ENCODE results near the gene METTL1. TPM values are rescaled to one million over a fixed set of nuclear protein-coding genes. Genes with fewer than 3 reads are reported as not detected.

The METTL1 gene
- total and polyA plus RNA-seq, 11 donors: 0.95 to 28.5 (median 7.9) TPM

- no peak overlapping the region for H3K27ac ChIP-seq
- TF ChIP-seq CTCF (IDR thresholded peaks at IDR 0.05): peak in 7 of 12 donors; percentile 7 to 49 (median 31)
- no peak for TF ChIP-seq POLR2A (IDR thresholded peaks at IDR 0.05)
- peaks cover 9 to 47% (median 37%) of the 10 kb centered on the region in 9 donors for H3K27me3 ChIP-seq
- DNase-seq: peak in 1 of 5 donors; percentile 75
- intact Hi-C loops (cut with DNase I): no loop called here
- peak in 3 of 4 donors; percentile 33 to 57 (median 35) for ATAC-seq
- H3K9me3 ChIP-seq: no peaks in the 10 kb centered on the region
- 0 to 2% (median 1%) methylated on average over 4 to 60 of the region's 60 CpGs for WGBS, 4 donors
- peaks cover 10 to 35% (median 25%) of the 10 kb centered on the region in 12 donors for H3K4me1 ChIP-seq
- peak overlapping the region; percentile 3 to 61 (median 38) for H3K4me3 ChIP-seq
- peaks cover 0 to 18% (median 4%) of the 10 kb centered on the region in 9 donors for H3K36me3 ChIP-seq
These were observed 6.8 kb downstream of the METTL1 start for GRCh38 chr12:57765003-57765697.

GRCh38 chr12:57764662-57765002, 7.3 kb downstream of the METTL1 start:
- intact Hi-C loops (cut with DNase I): no loop called here
- 17 to 31% (median 17%) methylated on average over 10 to 17 of the region's 17 CpGs for WGBS, 4 donors

GRCh38 chr12:57763881-57764661, 7.8 kb downstream of the METTL1 start:
- no peaks in the 10 kb centered on the region for H3K9me3 ChIP-seq
- H3K4me3 ChIP-seq: peak overlapping the region in 1 of 12 donors; percentile 61
- peaks cover 9 to 47% (median 37%) of the 10 kb centered on the region in 9 donors for H3K27me3 ChIP-seq
- ATAC-seq (no peak), DNase-seq (no peak)
- 69 to 80% (median 72%) methylated on average over 6 of the region's 6 CpGs for WGBS, 4 donors
- peaks cover 10 to 35% (median 25%) of the 10 kb centered on the region in 12 donors for H3K4me1 ChIP-seq
- TF ChIP-seq POLR2A (IDR thresholded peaks at IDR 0.05): no peak
- TF ChIP-seq CTCF (IDR thresholded peaks at IDR 0.05): no peak
- H3K27ac ChIP-seq: no peak overlapping the region
- intact Hi-C loops (cut with DNase I): no loop called here
- peaks cover 0 to 10% (median 3%) of the 10 kb centered on the region in 9 donors for H3K36me3 ChIP-seq

More at GRCh38 chr12:57764662-57765002, 7.3 kb downstream of the METTL1 start:
- H3K36me3 ChIP-seq: peaks cover 0 to 13% (median under 1%) of the 10 kb centered on the region in 9 donors
- peaks cover 9 to 47% (median 37%) of the 10 kb centered on the region in 9 donors for H3K27me3 ChIP-seq
- H3K27ac ChIP-seq: no peak overlapping the region
- DNase-seq (no peak), ATAC-seq (no peak)
- peaks cover 10 to 35% (median 25%) of the 10 kb centered on the region in 12 donors for H3K4me1 ChIP-seq
- no peaks in the 10 kb centered on the region for H3K9me3 ChIP-seq
- no peak for TF ChIP-seq POLR2A (IDR thresholded peaks at IDR 0.05)
- no peak for TF ChIP-seq CTCF (IDR thresholded peaks at IDR 0.05)
- peak overlapping the region in 11 of 12 donors; percentile 3 to 61 (median 38) for H3K4me3 ChIP-seq

- ATAC-seq (no peak), DNase-seq (no peak)
- TF ChIP-seq POLR2A (IDR thresholded peaks at IDR 0.05): no peak
- no peak for TF ChIP-seq CTCF (IDR thresholded peaks at IDR 0.05)
- peaks cover 9 to 47% (median 37%) of the 10 kb centered on the region in 9 donors for H3K27me3 ChIP-seq
- H3K27ac ChIP-seq: no peak overlapping the region
- H3K9me3 ChIP-seq: no peaks in the 10 kb centered on the region
- WGBS, 4 donors: 87 to 96% (median 94%) methylated on average over 2 of the region's 2 CpGs
- H3K4me3 ChIP-seq: no peak overlapping the region
- peaks cover 0 to 18% (median 15%) of the 10 kb centered on the region in 9 donors for H3K36me3 ChIP-seq
- peaks cover 10 to 34% (median 25%) of the 10 kb centered on the region in 12 donors for H3K4me1 ChIP-seq
- intact Hi-C loops (cut with DNase I): no loop called here
These were observed 9.4 kb downstream of the METTL1 start for GRCh38 chr12:57762463-57762862.

Measured in heart left ventricle (tissue), 16 donors.